ENCODE data around the gene AMPH. TPM values are rescaled to one million over a fixed set of nuclear protein-coding genes. Genes with fewer than 3 reads are reported as not detected.
A peak's percentile ranks its signal among the peaks of the same experiment; 100 is the strongest.

The AMPH gene
- total RNA-seq (2021; ENCODE audit: unreplicated experiment) (not detected), Bru-seq, nascent RNA (percentile 1 among the genes with signal in this experiment), BruChase-seq, experiment 1, labeled RNA remaining after a 6-hour chase (percentile 1 among the genes with signal in this experiment), BruChase-seq, experiment 2, labeled RNA remaining after a 2-hour chase (percentile 3 among the genes with signal in this experiment)
- polyA plus RNA-seq (2012), result not detected in 2 replicates
- long read RNA-seq, result 0 reads

DNA sequence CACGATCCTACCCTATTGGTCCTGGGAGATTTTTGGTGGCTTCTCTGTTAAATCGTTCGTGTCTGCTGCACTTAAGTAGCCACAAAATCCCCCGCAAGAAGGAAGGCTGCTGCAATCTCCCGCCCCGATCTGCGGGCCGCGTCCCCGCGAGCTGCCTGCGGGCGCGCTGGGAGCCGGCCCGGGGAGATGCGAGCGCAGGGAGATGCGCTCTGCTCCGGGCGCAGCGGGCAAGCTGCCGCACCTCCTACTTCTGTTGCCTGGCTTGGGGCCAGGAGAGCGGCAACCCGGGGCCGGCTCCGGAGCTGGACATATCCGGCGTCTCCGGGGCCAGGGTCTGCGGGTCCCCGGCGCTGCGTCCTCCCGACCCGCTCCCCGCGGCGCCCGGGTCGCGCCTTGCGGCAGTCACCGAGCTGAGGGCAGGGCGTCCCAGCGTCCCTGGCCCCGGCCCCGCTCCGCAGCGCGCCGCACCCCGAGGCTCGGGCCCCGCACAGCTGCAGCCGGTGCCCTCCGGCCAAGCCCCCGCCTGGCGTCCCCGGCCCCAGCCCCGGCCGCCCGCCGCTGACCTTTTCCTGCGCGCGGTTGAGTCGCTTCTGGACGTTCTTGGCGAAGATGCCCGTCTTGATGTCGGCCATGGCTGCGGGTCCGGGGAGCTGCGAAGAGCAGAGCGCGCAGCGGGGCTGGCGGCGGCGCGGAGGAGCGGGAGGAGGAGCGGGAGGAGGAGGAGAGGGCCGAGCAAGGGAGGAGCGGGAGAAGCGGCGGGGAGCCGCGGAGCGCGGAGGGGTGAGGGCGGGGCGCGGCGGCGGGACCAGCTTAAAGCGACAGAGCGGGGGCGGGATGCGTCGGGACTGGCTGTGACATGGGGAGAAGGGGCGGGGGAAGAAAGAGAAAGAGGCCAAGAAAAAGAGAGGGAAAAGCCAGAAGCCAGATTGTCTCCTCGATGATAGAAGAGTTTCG, at the start of gene AMPH:
TSS of gene AMPH (minus strand) at position 654 of the 954 bp plus-strand sequence. CDS start at position 632, 22 bp downstream.
- TF ChIP-seq ATF3 (IDR thresholded peaks at IDR 0.05) (no peak), TCF7L2 (IDR thresholded peaks at IDR 0.05; ENCODE audit: borderline replicate concordance, extremely low read depth, insufficient read depth, insufficient read length) (no peak)
- Histone ChIP-seq H3K27ac (ENCODE audit: low read depth, low read length) (no peak within 1 kb of the TSS), H3K9me3 (ENCODE audit: control insufficient read depth in 1 of 2, insufficient read depth in 1 of 2, low read depth in 1 of 2, low read length in 2 of 2) (no peaks in the 10 kb centered on the region), H2AFZ (ENCODE audit: low read depth, low read length, poor library complexity, severe bottlenecking) (no peak within 1 kb of the TSS), H3K27me3 (ENCODE audit: insufficient read depth, low read length) (0 out of 2 replicates have a peak, but pooled peaks cover under 1% of the 10 kb centered on the region), H3K36me3 (ENCODE audit: control insufficient read depth in 1 of 2, insufficient read depth in 2 of 2, low read length in 2 of 2) (no peaks in the 10 kb centered on the region), H3K9ac (ENCODE audit: low read length) (no peak within 1 kb of the TSS), H3K9me2 (ENCODE audit: insufficient read depth) (no peaks in the 10 kb centered on the region), H3K4me2 (ENCODE audit: low read length) (no peak within 1 kb of the TSS), H4K20me1 (ENCODE audit: insufficient read depth) (no peaks in the 10 kb centered on the region), H3K4me1 (ENCODE audit: control insufficient read depth in 1 of 2, insufficient read depth in 2 of 2, low read length in 2 of 2) (no peaks in the 10 kb centered on the region), H3K79me2 (ENCODE audit: insufficient read depth, low read length) (no peaks in the 10 kb centered on the region), H3K4me3 (replicated peaks in 1 of 2; ENCODE audit: low read depth in 1 of 2, low read length in 2 of 2) (no peak within 1 kb of the TSS)
- ChIA-PET RAD21 (ENCODE audit: low non-redundant PET in 1 of 2, low total read pairs in 2 of 2, uncharacterized antibody in 2 of 2, unreplicated experiment in 2 of 2) (no interaction called here), CTCF (interaction anchor here (1.6 kb wide), 1 partner anchor 30 kb away, joined by 3 read pairs; no protein-coding TSS in a partner anchor), POLR2A (no interaction called here)
- DNase-seq (ENCODE audit: low read depth, low spot score), result no peak
- ATAC-seq, result no peak
- intact Hi-C loops (cut with micrococcal nuclease), result no loop called here
- BruUV-seq (replicated peaks), result no TSS peak

- RAD21 ChIA-PET (ENCODE audit: low non-redundant PET in 1 of 2, low total read pairs in 2 of 2, uncharacterized antibody in 2 of 2, unreplicated experiment in 2 of 2), result no interaction called here
- no TSS peak for BruUV-seq (replicated peaks)
- no peak overlapping the region for H3K4me3 ChIP-seq (replicated peaks in 1 of 2; ENCODE audit: low read depth in 1 of 2, low read length in 2 of 2)
- no peak overlapping the region for H3K27ac ChIP-seq (ENCODE audit: low read depth, low read length)
- POLR2A ChIA-PET, result no interaction called here
- H3K9ac ChIP-seq (ENCODE audit: low read length), result no peak overlapping the region
- H3K4me2 ChIP-seq (ENCODE audit: low read length), result no peak overlapping the region
- no peaks in the 10 kb centered on the region for H3K79me2 ChIP-seq (ENCODE audit: insufficient read depth, low read length)
- no peaks in the 10 kb centered on the region for H3K4me1 ChIP-seq (ENCODE audit: control insufficient read depth in 1 of 2, insufficient read depth in 2 of 2, low read length in 2 of 2)
- no peaks in the 10 kb centered on the region for H3K36me3 ChIP-seq (ENCODE audit: control insufficient read depth in 1 of 2, insufficient read depth in 2 of 2, low read length in 2 of 2)
- intact Hi-C loops (cut with micrococcal nuclease), result no loop called here
- CTCF ChIA-PET, result no interaction called here
- no peak overlapping the region for H2AFZ ChIP-seq (ENCODE audit: low read depth, low read length, poor library complexity, severe bottlenecking)
- H3K9me3 ChIP-seq (ENCODE audit: control insufficient read depth in 1 of 2, insufficient read depth in 1 of 2, low read depth in 1 of 2, low read length in 2 of 2), result no peaks in the 10 kb centered on the region
- DNase-seq (ENCODE audit: low read depth, low spot score) (no peak), ATAC-seq (no peak)
- H3K9me2 ChIP-seq (ENCODE audit: insufficient read depth), result no peaks in the 10 kb centered on the region
- H3K27me3 ChIP-seq (ENCODE audit: insufficient read depth, low read length), result peaks cover 49% of the 10 kb centered on the region
- H4K20me1 ChIP-seq (ENCODE audit: insufficient read depth), result no peaks in the 10 kb centered on the region
- no peak for TF ChIP-seq EGR1 (IDR thresholded peaks at IDR 0.05; ENCODE audit: low read depth)
- no peak for TF ChIP-seq SRF (IDR thresholded peaks at IDR 0.05; ENCODE audit: low read depth)
- TF ChIP-seq, protein P1, sequence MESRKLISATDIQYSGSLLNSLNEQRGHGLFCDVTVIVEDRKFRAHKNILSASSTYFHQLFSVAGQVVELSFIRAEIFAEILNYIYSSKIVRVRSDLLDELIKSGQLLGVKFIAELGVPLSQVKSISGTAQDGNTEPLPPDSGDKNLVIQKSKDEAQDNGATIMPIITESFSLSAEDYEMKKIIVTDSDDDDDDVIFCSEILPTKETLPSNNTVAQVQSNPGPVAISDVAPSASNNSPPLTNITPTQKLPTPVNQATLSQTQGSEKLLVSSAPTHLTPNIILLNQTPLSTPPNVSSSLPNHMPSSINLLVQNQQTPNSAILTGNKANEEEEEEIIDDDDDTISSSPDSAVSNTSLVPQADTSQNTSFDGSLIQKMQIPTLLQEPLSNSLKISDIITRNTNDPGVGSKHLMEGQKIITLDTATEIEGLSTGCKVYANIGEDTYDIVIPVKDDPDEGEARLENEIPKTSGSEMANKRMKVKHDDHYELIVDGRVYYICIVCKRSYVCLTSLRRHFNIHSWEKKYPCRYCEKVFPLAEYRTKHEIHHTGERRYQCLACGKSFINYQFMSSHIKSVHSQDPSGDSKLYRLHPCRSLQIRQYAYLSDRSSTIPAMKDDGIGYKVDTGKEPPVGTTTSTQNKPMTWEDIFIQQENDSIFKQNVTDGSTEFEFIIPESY (IDR thresholded peaks at IDR 0.05; ENCODE audit: extremely low read depth, insufficient replicate concordance, low read length), result no peak
- TF ChIP-seq EZH2 (IDR thresholded peaks at IDR 0.05), result no peak
- no peak for TF ChIP-seq ZFX (IDR thresholded peaks at IDR 0.05)
- no peak for TF ChIP-seq CTCF (IDR thresholded peaks at IDR 0.05 in 2 of 3, conservative IDR thresholded peaks at IDR 0.05 in 1 of 3; ENCODE audit: borderline replicate concordance in 1 of 3, insufficient read depth in 1 of 3, low read depth in 2 of 3, low read length in 2 of 3)
- no peak for TF ChIP-seq CBX3 (IDR thresholded peaks at IDR 0.05; ENCODE audit: low read depth)
- TF ChIP-seq POLR2AphosphoS5 (IDR thresholded peaks at IDR 0.05; ENCODE audit: low read depth, low read length), result no peak
- no peak for TF ChIP-seq ZNF274 (IDR thresholded peaks at IDR 0.05; ENCODE audit: low read depth, low read length)
- TF ChIP-seq SIN3A (IDR thresholded peaks at IDR 0.05; ENCODE audit: low read depth), result no peak
- no peak for TF ChIP-seq YY1 (IDR thresholded peaks at IDR 0.05; ENCODE audit: extremely low read depth, insufficient replicate concordance, low read depth, low read length)
- no peak for TF ChIP-seq RAD21 (IDR thresholded peaks at IDR 0.05; ENCODE audit: low read depth)
These were observed 48.2 kb upstream of the AMPH start for GRCh38 chr7:38679419-38679818.

Data from HCT116 (cell line).